ENCODE results near the gene RETREG3.

RETREG3 gene

DNA sequence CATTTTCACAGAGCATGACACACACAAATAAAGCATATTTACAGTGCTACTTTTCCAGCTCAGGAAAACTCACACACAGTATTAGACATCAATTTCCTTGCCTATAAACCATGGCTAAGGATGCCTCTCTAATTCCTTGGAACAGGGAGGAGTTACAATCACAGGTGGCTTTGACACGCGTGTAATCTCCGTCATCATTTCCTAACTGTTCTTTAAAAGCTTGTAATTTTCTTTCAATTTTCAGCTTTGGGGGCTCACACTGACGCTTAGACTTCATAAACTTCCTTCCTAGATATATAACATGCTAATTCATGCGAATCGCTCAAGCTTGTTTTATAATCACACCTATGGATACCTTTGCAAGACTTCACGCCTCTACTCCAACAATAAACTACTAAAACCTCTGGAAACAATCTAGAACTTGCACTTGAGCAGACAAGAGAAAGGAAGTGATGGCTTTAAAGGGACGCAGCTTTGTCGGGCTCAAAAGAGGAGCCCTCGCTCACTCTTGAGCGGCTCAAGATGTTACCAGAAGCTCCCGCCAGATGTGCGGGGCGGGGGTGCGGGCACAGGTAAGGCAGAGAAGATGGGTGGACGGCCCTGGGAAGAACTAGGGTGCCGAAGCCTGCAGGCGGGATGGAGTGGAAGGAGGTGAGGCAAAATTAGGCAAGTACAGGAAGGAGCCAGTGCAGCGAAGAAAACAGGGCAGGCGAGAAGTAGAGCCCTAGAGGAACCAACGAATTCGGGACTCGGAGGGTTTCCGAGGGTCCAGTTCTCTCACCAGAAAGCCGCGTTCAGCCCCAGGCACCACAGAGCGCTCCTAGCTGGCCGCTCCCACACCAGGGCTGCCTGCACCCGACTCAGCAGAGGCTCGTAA is 631 bp downstream of the RETREG3 start:
- TF ChIP-seq, protein P1, sequence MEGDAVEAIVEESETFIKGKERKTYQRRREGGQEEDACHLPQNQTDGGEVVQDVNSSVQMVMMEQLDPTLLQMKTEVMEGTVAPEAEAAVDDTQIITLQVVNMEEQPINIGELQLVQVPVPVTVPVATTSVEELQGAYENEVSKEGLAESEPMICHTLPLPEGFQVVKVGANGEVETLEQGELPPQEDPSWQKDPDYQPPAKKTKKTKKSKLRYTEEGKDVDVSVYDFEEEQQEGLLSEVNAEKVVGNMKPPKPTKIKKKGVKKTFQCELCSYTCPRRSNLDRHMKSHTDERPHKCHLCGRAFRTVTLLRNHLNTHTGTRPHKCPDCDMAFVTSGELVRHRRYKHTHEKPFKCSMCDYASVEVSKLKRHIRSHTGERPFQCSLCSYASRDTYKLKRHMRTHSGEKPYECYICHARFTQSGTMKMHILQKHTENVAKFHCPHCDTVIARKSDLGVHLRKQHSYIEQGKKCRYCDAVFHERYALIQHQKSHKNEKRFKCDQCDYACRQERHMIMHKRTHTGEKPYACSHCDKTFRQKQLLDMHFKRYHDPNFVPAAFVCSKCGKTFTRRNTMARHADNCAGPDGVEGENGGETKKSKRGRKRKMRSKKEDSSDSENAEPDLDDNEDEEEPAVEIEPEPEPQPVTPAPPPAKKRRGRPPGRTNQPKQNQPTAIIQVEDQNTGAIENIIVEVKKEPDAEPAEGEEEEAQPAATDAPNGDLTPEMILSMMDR (IDR thresholded peaks at IDR 0.05; ENCODE audit: insufficient read depth, low read depth, low read length, missing control alignments), result no peak
- DNase-seq (ENCODE audit: low read depth), result peak; percentile 11
- peak overlapping the region; percentile 99 for H3K4me3 ChIP-seq (ENCODE audit: low read length)

DNA sequence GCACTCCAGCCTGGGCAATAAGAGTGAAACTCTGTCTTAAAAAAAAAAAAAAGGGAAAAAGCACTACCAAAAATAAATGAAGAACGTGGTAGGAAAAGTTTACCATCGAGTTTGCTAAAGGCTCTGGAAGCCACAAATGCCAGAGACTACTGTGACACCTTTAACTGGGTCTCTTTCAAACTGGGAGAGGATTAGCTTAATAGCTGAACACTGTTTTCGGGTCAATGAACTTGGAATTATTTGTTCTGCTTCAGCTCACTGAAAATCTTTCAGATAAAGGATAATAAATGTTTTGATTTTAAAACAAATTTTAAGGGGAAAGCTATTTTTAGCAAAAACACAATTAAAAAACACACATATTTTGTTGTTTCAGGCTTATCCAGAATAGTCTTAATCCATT is 1.4 kb downstream of the RETREG3 start:
- TF ChIP-seq, protein P1 (IDR thresholded peaks at IDR 0.05; ENCODE audit: insufficient read depth, low read depth, low read length, missing control alignments), result no peak
- H3K4me3 ChIP-seq (ENCODE audit: low read length), result peak overlapping the region; percentile 99
- no peak for DNase-seq (ENCODE audit: low read depth)

DNA sequence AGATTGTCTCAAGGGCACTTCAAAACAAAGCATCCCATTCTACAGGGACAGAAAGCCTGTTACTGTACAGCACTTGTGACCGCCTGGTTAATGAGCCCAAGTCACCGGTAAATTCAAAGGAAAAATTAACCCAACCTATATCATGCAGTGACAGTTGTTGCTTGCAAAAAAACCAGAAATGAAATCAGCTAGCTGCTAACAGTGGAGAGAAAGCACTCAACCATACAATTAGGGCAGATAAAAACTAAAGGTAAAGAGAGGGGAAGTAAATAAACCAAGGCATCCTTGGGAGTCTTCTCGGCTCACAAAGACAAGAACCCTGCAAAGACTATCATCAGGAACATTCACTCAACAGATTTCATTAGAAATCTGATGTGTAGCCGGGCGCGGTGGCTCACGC is 5.9 kb downstream of the RETREG3 start:
- no peak for DNase-seq (ENCODE audit: low read depth)
- TF ChIP-seq, protein P1 (IDR thresholded peaks at IDR 0.05; ENCODE audit: insufficient read depth, low read depth, low read length, missing control alignments), result no peak
- no peak overlapping the region for H3K4me3 ChIP-seq (ENCODE audit: low read length)

DNA sequence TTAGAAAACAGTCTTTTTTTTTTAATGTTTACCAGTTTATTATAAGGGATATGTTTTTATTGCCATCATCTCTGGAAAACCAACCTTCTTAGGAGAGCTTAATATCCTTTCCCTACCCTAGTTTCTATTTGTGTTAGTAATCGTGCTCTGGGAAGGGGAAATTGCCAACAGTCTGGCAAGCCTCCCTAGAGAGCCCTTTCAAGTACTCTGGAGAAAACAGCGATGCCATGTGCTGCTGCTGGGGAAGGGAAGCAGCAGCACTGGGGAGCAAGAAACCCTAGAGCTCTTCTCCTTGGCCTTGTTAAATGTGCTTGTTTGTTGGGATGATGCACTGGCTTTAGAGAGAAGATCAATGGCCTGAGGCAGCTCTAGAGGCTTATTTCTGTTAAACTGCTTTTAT is 10.3 kb downstream of the RETREG3 start:
- TF ChIP-seq, protein P1 (IDR thresholded peaks at IDR 0.05; ENCODE audit: insufficient read depth, low read depth, low read length, missing control alignments), result no peak
- H3K4me3 ChIP-seq (ENCODE audit: low read length), result no peak overlapping the region
- no peak for DNase-seq (ENCODE audit: low read depth)

DNA sequence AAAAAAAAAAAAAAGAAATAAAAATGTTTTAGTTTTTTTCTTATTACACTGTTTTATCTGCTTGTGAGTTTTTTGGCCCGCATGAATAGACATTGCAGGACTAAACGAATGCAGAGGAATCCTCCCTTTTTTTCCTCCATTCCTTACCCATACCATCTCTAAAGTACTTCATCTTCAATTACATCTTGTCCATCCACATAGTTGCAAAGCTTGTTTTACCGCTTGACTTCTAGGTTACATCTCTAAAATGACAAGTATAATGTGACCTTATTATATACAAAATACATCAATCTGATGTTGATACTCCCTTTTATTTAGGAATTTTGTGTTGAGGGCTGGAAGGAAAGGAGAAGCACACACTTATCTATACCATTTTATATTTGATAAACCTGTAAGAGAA is 12.8 kb downstream of the RETREG3 start:
- TF ChIP-seq, protein P1 (IDR thresholded peaks at IDR 0.05; ENCODE audit: insufficient read depth, low read depth, low read length, missing control alignments), result no peak
- no peak overlapping the region for H3K4me3 ChIP-seq (ENCODE audit: low read length)
- DNase-seq (ENCODE audit: low read depth), result no peak

DNA sequence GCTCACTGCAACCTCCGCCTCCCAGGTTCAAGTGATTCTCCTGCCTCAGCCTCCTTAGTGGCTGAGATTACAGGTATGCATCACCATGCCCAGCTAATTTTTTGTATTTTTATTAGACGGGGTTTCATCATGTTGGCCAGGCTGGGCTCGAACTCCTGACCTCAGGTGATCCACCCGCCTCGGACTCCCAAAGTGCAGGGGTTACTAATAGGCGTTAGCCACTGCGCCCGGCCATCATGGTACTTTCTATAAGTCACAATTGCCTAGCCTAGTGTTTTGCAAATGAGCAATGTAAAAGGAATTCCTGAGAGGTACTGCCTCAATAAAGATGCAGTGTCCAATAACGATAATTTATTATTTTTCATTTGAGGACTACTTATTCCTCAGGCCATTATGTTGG is 17.8 kb downstream of the RETREG3 start:
- no peak overlapping the region for H3K4me3 ChIP-seq (ENCODE audit: low read length)
- DNase-seq (ENCODE audit: low read depth), result no peak
- TF ChIP-seq, protein P1 (IDR thresholded peaks at IDR 0.05; ENCODE audit: insufficient read depth, low read depth, low read length, missing control alignments), result no peak

DNA sequence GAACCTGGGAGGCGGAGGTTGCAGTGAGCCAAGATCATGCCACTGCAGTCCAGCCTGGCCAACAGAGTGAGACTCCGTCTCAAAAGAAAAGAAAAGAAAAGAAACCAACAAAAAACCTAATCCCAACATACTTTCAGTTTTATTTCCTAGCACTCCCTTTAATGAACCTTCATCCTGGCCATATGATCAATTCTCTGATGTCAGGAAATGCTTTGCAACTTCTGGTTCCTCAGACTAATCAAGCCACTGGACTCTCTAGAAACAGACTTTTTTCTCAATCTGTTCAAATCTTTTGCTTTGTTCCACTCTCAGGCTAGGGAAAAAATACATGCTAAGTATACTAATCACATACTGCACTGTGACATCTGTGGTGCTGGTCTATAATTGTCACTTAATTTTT is 18.3 kb downstream of the RETREG3 start:
- no peak for DNase-seq (ENCODE audit: low read depth)
- no peak overlapping the region for H3K4me3 ChIP-seq (ENCODE audit: low read length)
- TF ChIP-seq, protein P1 (IDR thresholded peaks at IDR 0.05; ENCODE audit: insufficient read depth, low read depth, low read length, missing control alignments), result no peak
